ENCODE results near the gene EYA4.

- TF ChIP-seq POLR2AphosphoS5 (IDR thresholded peaks at IDR 0.05; ENCODE audit: low read depth, low read length): no peak
- TF ChIP-seq CTCF (IDR thresholded peaks at IDR 0.05): no peak
- TF ChIP-seq TCF7L2 (IDR thresholded peaks at IDR 0.05; ENCODE audit: low read depth, low read length): no peak
- no peak for TF ChIP-seq SIN3A (IDR thresholded peaks at IDR 0.05; ENCODE audit: borderline replicate concordance, insufficient read depth, low read depth, low read length)
- TF ChIP-seq REST (IDR thresholded peaks at IDR 0.05; ENCODE audit: insufficient read depth in 1 of 2, low read depth in 2 of 2, low read length in 1 of 2): no peak
These were observed 33.4 kb upstream of the EYA4 start for GRCh38 chr6:133207754-133208153.

Data from Panc1 (cell line).